Caki2 (cell line): ENCODE data around the gene SPOP. TPM values are rescaled to one million over a fixed set of nuclear protein-coding genes. Genes with fewer than 3 reads are reported as not detected.
"Not testable (repeated sequence)": the region's sequence is repeated elsewhere in the genome, so short reads cannot be mapped to it uniquely, and the experiment has no call there.

Experiments
- DNase-seq: peaks from one replicate; pipeline ENCODE4 v3.0.0-alpha.2; 2015; ENCODE audit warnings: low read depth
- in situ Hi-C: cut with HindIII; loops from 2 replicates; pipeline ENCODE4 v1.10.0; 2016; ENCODE audit warnings: low sequenced_read_pairs, low pct_unique_long_range_greater_than_20kb, mixed read lengths
- total RNA-seq: library from RNA; depleted of rRNA; stranded (reverse); fragments of >200 nt; shearing (Covaris generic); gene quantifications from 2 replicates; pipeline ENCODE4 v1.2.3, GENCODE V29; 2014; ENCODE audit warnings: low replicate concordance

The SPOP gene
- total RNA-seq, 1 experiment from 2014 or later: 68.6 TPM

- in situ Hi-C loops: no loop called here
- no peak for DNase-seq
These were observed 107.2 kb downstream of the SPOP start for GRCh38 chr17:49570540-49571242.

- DNase-seq, in situ Hi-C loops: not testable (repeated sequence)
These were observed 109.2 kb downstream of the SPOP start for GRCh38 chr17:49568695-49569047.

- peak; percentile 75 for DNase-seq
These were observed 109.8 kb downstream of the SPOP start for GRCh38 chr17:49567871-49568694.

GRCh38 chr17:49567104-49567521, 110.8 kb downstream of the SPOP start:
- in situ Hi-C loops: no loop called here
- no peak for DNase-seq

More at GRCh38 chr17:49567871-49568694, 109.8 kb downstream of the SPOP start:
- in situ Hi-C loops: no loop called here

GRCh38 chr17:49566668-49567071, 111.2 kb downstream of the SPOP start:
- in situ Hi-C loops: no loop called here

GRCh38 chr17:49565948-49566491, 111.9 kb downstream of the SPOP start:
- in situ Hi-C loops: no loop called here
- DNase-seq: no peak

More at GRCh38 chr17:49566668-49567071, 111.2 kb downstream of the SPOP start:
- DNase-seq: no peak

- DNase-seq: no peak
- in situ Hi-C loops: no loop called here
These were observed 113.3 kb downstream of the SPOP start for GRCh38 chr17:49564638-49565037.

GRCh38 chr17:49557312-49558024, 120.4 kb downstream of the SPOP start:
- DNase-seq: no peak
- in situ Hi-C loops: no loop called here

GRCh38 chr17:49556223-49556943, 121.5 kb downstream of the SPOP start:
- in situ Hi-C loops: no loop called here
- DNase-seq: peak; percentile 60

- no peak for DNase-seq
- in situ Hi-C loops: no loop called here
These were observed 122.2 kb downstream of the SPOP start for GRCh38 chr17:49555495-49556222.

GRCh38 chr17:49554694-49555494, 123.0 kb downstream of the SPOP start:
- in situ Hi-C loops: no loop called here
- no peak for DNase-seq

- in situ Hi-C loops: no loop called here
- no peak for DNase-seq
These were observed 124.1 kb downstream of the SPOP start for GRCh38 chr17:49553676-49554335.

- DNase-seq: no peak
- in situ Hi-C loops: no loop called here
These were observed 125.7 kb downstream of the SPOP start for GRCh38 chr17:49552070-49552751.

- in situ Hi-C loops: no loop called here
These were observed 126.5 kb downstream of the SPOP start for GRCh38 chr17:49551221-49552069.

GRCh38 chr17:49550764-49551163, 127.1 kb downstream of the SPOP start:
- DNase-seq, in situ Hi-C loops: not testable (repeated sequence)

More at GRCh38 chr17:49551221-49552069, 126.5 kb downstream of the SPOP start:
- no peak for DNase-seq
